Gastroesophageal sphincter (tissue), 3 donors: ENCODE results near the gene FZD2.

Experiments used
- CTCF ChIP-seq, 4 experiments: fragments of 200-600 bp in 2 of 4; fragments of 450-650 bp in 2 of 4; sonication (generic) in 1 of 4; IDR thresholded peaks; one replicate each; pipeline ENCODE4 v1.5.1; 2017 to 2019; ENCODE audit warnings: antibody characterized with exemption in 4 of 4, mild to moderate bottlenecking in 2 of 4, moderate library complexity in 2 of 4
- EP300 ChIP-seq: sonication (generic); formaldehyde crosslinking; IDR thresholded peaks from one replicate; pipeline ENCODE4 v1.6.1; 2017; ENCODE audit warnings: antibody characterized with exemption, mild to moderate bottlenecking
- POLR2A ChIP-seq, 2 donors: fragments of 450-650 bp; IDR thresholded peaks; one replicate each; pipeline ENCODE4 v1.6.1; 2017; ENCODE audit warnings: antibody characterized with exemption in 2 of 2, mild to moderate bottlenecking in 2 of 2, moderate library complexity in 1 of 2
- POLR2AphosphoS5 ChIP-seq: sonication (generic); formaldehyde crosslinking; IDR thresholded peaks from one replicate; pipeline ENCODE4 v1.6.1; 2017; ENCODE audit warnings: antibody characterized with exemption

- TF ChIP-seq CTCF (IDR thresholded peaks at IDR 0.05) (no peak), POLR2A (IDR thresholded peaks at IDR 0.05) (no peak), POLR2AphosphoS5 (no peak), EP300 (no peak)
Observed at GRCh38 chr17:44543905-44544523, 13.3 kb upstream of the FZD2 start.
